Measurements from ENCODE around the gene CUL9.

DNA sequence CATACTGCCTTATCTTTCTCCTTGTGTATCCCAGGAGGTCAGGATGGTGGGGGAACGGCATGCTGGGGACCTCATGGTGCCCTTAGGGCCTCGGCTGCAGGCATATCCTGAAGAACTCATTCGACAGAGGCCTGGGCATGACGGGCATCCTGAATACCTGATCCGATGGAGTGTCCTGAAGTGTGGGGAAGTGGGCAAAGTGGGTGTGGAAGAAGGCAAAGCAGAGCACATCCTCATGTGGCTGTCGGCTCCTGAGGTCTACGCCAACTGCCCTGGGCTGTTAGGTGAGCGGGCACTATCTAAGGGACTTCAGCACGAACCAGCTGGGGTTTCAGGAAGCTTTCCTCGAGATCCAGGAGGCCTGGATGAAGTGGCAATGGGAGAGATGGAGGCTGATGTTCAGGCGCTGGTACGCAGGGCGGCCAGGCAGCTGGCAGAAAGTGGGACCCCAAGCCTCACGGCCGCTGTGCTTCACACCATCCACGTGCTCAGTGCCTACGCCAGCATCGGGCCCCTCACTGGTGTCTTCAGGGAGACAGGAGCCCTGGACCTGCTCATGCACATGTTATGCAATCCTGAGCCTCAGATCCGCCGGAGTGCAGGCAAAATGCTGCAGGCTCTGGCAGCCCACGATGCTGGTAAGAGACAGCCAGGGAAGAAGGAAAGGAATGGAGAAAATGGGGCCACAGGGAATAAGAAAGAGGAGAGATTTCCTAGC is 2.4 kb downstream of the CUL9 start:
- TF ChIP-seq CTCF (IDR thresholded peaks at IDR 0.05; ENCODE audit: low read length): no peak
- TF ChIP-seq EZH2 (IDR thresholded peaks at IDR 0.05; ENCODE audit: borderline replicate concordance, low read length): no peak
